Measurements from ENCODE around the gene CEACAM19.

- TF ChIP-seq GATA3 (IDR thresholded peaks at IDR 0.05; ENCODE audit: low read depth, low read length) (no peak), GATA2 (IDR thresholded peaks at IDR 0.05; ENCODE audit: low read depth, low read length) (no peak)
Measured at GRCh38 chr19:44634785-44635184, 36.5 kb upstream of the CEACAM19 start.

Data from SH-SY5Y (cell line).